WTC11 (cell line): ENCODE results near the gene OTC.

Source experiments
- ELF4 ChIP-seq: sonication (generic); formaldehyde crosslinking; IDR thresholded peaks from 2 replicates; pipeline ENCODE4 v1.8.1; 2022; ENCODE audit warnings: low read depth, mild to moderate bottlenecking, moderate library complexity, missing genetic modification reagents
- TF ChIP-seq, protein P1 (sequence below): fragments of 200-600 bp; IDR thresholded peaks from 2 replicates; pipeline ENCODE4 v1.8.0; 2022; ENCODE audit warnings: antibody characterized with exemption
- TF ChIP-seq, protein P2 (sequence below): sonication (generic); formaldehyde crosslinking; IDR thresholded peaks from 2 replicates; pipeline ENCODE4 v1.8.1; 2022; ENCODE audit warnings: missing genetic modification reagents, borderline replicate concordance

DNA sequence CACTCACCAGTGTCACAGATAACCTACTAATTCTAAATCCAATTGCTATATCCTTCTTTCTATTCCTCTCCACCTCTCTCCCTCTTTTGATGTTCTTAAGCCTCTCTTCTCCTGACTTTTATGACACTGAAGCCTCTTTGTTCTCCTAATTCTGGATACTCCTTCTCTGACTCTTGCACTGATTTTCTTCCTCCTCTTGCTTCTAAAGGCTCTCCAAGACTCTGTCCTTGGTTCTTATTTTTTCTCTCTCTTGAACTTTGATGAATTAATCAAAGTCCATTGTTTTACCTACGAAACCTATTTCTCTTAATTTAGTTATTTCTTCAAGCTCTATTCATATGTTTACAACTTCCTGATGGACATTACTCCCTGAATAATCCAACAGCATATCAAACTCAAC lies 113.3 kb downstream of the OTC start:
- TF ChIP-seq, protein P1, sequence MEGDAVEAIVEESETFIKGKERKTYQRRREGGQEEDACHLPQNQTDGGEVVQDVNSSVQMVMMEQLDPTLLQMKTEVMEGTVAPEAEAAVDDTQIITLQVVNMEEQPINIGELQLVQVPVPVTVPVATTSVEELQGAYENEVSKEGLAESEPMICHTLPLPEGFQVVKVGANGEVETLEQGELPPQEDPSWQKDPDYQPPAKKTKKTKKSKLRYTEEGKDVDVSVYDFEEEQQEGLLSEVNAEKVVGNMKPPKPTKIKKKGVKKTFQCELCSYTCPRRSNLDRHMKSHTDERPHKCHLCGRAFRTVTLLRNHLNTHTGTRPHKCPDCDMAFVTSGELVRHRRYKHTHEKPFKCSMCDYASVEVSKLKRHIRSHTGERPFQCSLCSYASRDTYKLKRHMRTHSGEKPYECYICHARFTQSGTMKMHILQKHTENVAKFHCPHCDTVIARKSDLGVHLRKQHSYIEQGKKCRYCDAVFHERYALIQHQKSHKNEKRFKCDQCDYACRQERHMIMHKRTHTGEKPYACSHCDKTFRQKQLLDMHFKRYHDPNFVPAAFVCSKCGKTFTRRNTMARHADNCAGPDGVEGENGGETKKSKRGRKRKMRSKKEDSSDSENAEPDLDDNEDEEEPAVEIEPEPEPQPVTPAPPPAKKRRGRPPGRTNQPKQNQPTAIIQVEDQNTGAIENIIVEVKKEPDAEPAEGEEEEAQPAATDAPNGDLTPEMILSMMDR: no peak
- no peak for TF ChIP-seq ELF4 (CRISPR knock-in tag)
- TF ChIP-seq, protein P2, sequence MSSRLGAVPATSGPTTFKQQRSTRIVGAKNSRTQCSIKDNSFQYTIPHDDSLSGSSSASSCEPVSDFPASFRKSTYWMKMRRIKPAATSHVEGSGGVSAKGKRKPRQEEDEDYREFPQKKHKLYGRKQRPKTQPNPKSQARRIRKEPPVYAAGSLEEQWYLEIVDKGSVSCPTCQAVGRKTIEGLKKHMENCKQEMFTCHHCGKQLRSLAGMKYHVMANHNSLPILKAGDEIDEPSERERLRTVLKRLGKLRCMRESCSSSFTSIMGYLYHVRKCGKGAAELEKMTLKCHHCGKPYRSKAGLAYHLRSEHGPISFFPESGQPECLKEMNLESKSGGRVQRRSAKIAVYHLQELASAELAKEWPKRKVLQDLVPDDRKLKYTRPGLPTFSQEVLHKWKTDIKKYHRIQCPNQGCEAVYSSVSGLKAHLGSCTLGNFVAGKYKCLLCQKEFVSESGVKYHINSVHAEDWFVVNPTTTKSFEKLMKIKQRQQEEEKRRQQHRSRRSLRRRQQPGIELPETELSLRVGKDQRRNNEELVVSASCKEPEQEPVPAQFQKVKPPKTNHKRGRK: no peak
